Activated CD8-positive, alpha-beta memory T cell treated with anti-CD3 and anti-CD28 coated beads, Interleukin-2, amount 10 ng/mL, durations not matched to agents 7 days and 5 days (primary cell): ENCODE measurements around the gene LRRC74A. TPM values are rescaled to one million over a fixed set of nuclear protein-coding genes. Genes with fewer than 3 reads are reported as not detected.

Experiments used
- ATAC-seq: fragments of 150-1000 bp; cut with Tn5 transposase; one replicate; pipeline ENCODE4 v1.10.0; 2021; ENCODE audit warnings: moderate library complexity
- CTCF ChIA-PET: fragments of 350-600 bp; sonication (Branson Sonifier 250); formaldehyde crosslinking; loops from one replicate; lab custom pipeline; 2021; ENCODE audit warnings: antibody characterized with exemption; lab: Charles Lee
- DNase-seq: peaks from one replicate; pipeline ENCODE4 v3.0.0-alpha.2; 2020
- H3K27ac Mint-ChIP-seq: one replicate; pipeline ENCODE4 v1.8.0; 2021; ENCODE audit warnings: mild to moderate bottlenecking, mixed read lengths
- H3K27me3 Mint-ChIP-seq: one replicate; pipeline ENCODE4 v1.8.0; 2021; ENCODE audit warnings: mixed read lengths
- H3K36me3 Mint-ChIP-seq: one replicate; pipeline ENCODE4 v1.8.0; 2021; ENCODE audit warnings: mild to moderate bottlenecking, mixed read lengths
- H3K4me1 Mint-ChIP-seq: one replicate; pipeline ENCODE4 v1.8.0; 2021; ENCODE audit warnings: mixed read lengths
- H3K4me3 Mint-ChIP-seq: one replicate; pipeline ENCODE4 v1.8.0; 2021; ENCODE audit warnings: mild to moderate bottlenecking, moderate library complexity, mixed read lengths
- H3K9me3 Mint-ChIP-seq: one replicate; pipeline ENCODE4 v1.8.0; 2022; ENCODE audit warnings: low read depth, mixed read lengths
- total RNA-seq, 2 experiments: library from RNA; stranded (reverse); gene quantifications; one replicate each; pipeline ENCODE4 v1.2.3, GENCODE V29; 2021

The LRRC74A gene
- total RNA-seq, 2 experiments from 2014 or later: not detected

- Mint-ChIP-seq H3K4me1 (peaks cover 7% of the 10 kb centered on the region), H3K36me3 (no peaks in the 10 kb centered on the region), H3K4me3 (no peak overlapping the region), H3K27ac (no peak overlapping the region), H3K9me3 (no peaks in the 10 kb centered on the region), H3K27me3 (peaks cover 25% of the 10 kb centered on the region)
- DNase-seq: no peak
- peak; percentile 52 for ATAC-seq
- CTCF ChIA-PET: interaction anchor here (0.5 to 3.0 kb wide), 5 partner anchors 9 to 328 kb away, joined by 3 to 13 read pairs (median 3); no protein-coding TSS in a partner anchor
Measured at GRCh38 chr14:76867516-76868453, 41.6 kb downstream of the LRRC74A start.

GRCh38 chr14:76868454-76869170 is 42.4 kb downstream of the LRRC74A start:
- CTCF ChIA-PET: interaction anchor here (0.5 to 3.0 kb wide), 5 partner anchors 8 to 327 kb away, joined by 3 to 13 read pairs (median 3); no protein-coding TSS in a partner anchor
- peaks cover 7% of the 10 kb centered on the region for H3K4me1 Mint-ChIP-seq
- no peaks in the 10 kb centered on the region for H3K36me3 Mint-ChIP-seq
- H3K4me3 Mint-ChIP-seq: no peak overlapping the region
- no peaks in the 10 kb centered on the region for H3K9me3 Mint-ChIP-seq
- peaks cover 22% of the 10 kb centered on the region for H3K27me3 Mint-ChIP-seq
- no peak overlapping the region for H3K27ac Mint-ChIP-seq
- ATAC-seq (no peak), DNase-seq (no peak)

- Mint-ChIP-seq H3K27ac (no peak overlapping the region), H3K36me3 (no peaks in the 10 kb centered on the region), H3K4me3 (no peak overlapping the region), H3K4me1 (peaks cover 7% of the 10 kb centered on the region), H3K27me3 (peaks cover 21% of the 10 kb centered on the region), H3K9me3 (no peaks in the 10 kb centered on the region)
- DNase-seq: no peak
- ATAC-seq: no peak
- CTCF ChIA-PET: interaction anchor here (1.0 to 9.0 kb wide), 3 partner anchors 10 to 225 kb away, joined by 3 to 348 read pairs (median 71); no protein-coding TSS in a partner anchor
Measured at GRCh38 chr14:76870166-76870565, 44.0 kb downstream of the LRRC74A start.

- H3K36me3 Mint-ChIP-seq: no peaks in the 10 kb centered on the region
- no peak overlapping the region for H3K27ac Mint-ChIP-seq
- CTCF ChIA-PET: interaction anchor here (0.7 to 9.3 kb wide), 40 partner anchors 9 to 443 kb away, joined by 3 to 348 read pairs (median 4); partner anchors contain the start of genes ANGEL1 and IRF2BPL
- H3K4me1 Mint-ChIP-seq: peaks cover 1% of the 10 kb centered on the region
- ATAC-seq (peak; percentile 63), DNase-seq (peak; percentile 74)
- no peaks in the 10 kb centered on the region for H3K9me3 Mint-ChIP-seq
- H3K4me3 Mint-ChIP-seq: no peak overlapping the region
- H3K27me3 Mint-ChIP-seq: peaks cover 17% of the 10 kb centered on the region
Measured at GRCh38 chr14:76872796-76873432, 46.7 kb downstream of the LRRC74A start.

- no peaks in the 10 kb centered on the region for H3K9me3 Mint-ChIP-seq
- CTCF ChIA-PET: interaction anchor here (0.9 to 9.3 kb wide), 13 partner anchors 9 to 249 kb away, joined by 3 to 348 read pairs (median 10); no protein-coding TSS in a partner anchor
- no peaks in the 10 kb centered on the region for H3K4me1 Mint-ChIP-seq
- no peak overlapping the region for H3K4me3 Mint-ChIP-seq
- no peaks in the 10 kb centered on the region for H3K36me3 Mint-ChIP-seq
- no peak overlapping the region for H3K27ac Mint-ChIP-seq
- H3K27me3 Mint-ChIP-seq: peaks cover 16% of the 10 kb centered on the region
- ATAC-seq (no peak), DNase-seq (no peak)
Measured at GRCh38 chr14:76874734-76875133, 48.5 kb downstream of the LRRC74A start.

GRCh38 chr14:76876076-76876475 is 49.9 kb downstream of the LRRC74A start:
- no peak overlapping the region for H3K27ac Mint-ChIP-seq
- DNase-seq (peak; percentile 55), ATAC-seq (peak; percentile 82)
- CTCF ChIA-PET: interaction anchor here (0.8 to 9.3 kb wide), 51 partner anchors 8 to 376 kb away, joined by 3 to 348 read pairs (median 5); partner anchors contain the start of gene ZDHHC22
- H3K27me3 Mint-ChIP-seq: peaks cover 7% of the 10 kb centered on the region
- no peaks in the 10 kb centered on the region for H3K4me1 Mint-ChIP-seq
- H3K4me3 Mint-ChIP-seq: no peak overlapping the region
- H3K36me3 Mint-ChIP-seq: no peaks in the 10 kb centered on the region
- H3K9me3 Mint-ChIP-seq: no peaks in the 10 kb centered on the region

- Mint-ChIP-seq H3K27me3 (peaks cover 3% of the 10 kb centered on the region), H3K9me3 (no peaks in the 10 kb centered on the region), H3K36me3 (no peaks in the 10 kb centered on the region), H3K4me3 (no peak overlapping the region), H3K4me1 (no peaks in the 10 kb centered on the region), H3K27ac (no peak overlapping the region)
- DNase-seq: no peak
- no peak for ATAC-seq
- CTCF ChIA-PET: interaction anchor here (0.7 to 9.3 kb wide), 5 partner anchors 12 to 194 kb away, joined by 3 to 348 read pairs (median 4); no protein-coding TSS in a partner anchor
Measured at GRCh38 chr14:76877871-76878270, 51.7 kb downstream of the LRRC74A start.

GRCh38 chr14:76880449-76880848 is 54.2 kb downstream of the LRRC74A start:
- Mint-ChIP-seq H3K27me3 (no peaks in the 10 kb centered on the region), H3K4me3 (no peak overlapping the region), H3K4me1 (peaks cover 5% of the 10 kb centered on the region), H3K9me3 (no peaks in the 10 kb centered on the region), H3K36me3 (no peaks in the 10 kb centered on the region), H3K27ac (no peak overlapping the region)
- ATAC-seq: no peak
- CTCF ChIA-PET: interaction anchor here (0.7 to 9.3 kb wide), 5 partner anchors 10 to 203 kb away, joined by 3 to 117 read pairs (median 4); no protein-coding TSS in a partner anchor
- DNase-seq: no peak

GRCh38 chr14:76881348-76881747 is 55.1 kb downstream of the LRRC74A start:
- Mint-ChIP-seq H3K36me3 (no peaks in the 10 kb centered on the region), H3K4me3 (no peak overlapping the region), H3K9me3 (no peaks in the 10 kb centered on the region), H3K27me3 (peaks cover 2% of the 10 kb centered on the region), H3K27ac (no peak overlapping the region), H3K4me1 (peaks cover 5% of the 10 kb centered on the region)
- CTCF ChIA-PET: interaction anchor here (1.0 to 1.6 kb wide), 4 partner anchors 32 to 202 kb away, joined by 3 to 5 read pairs (median 4); no protein-coding TSS in a partner anchor
- ATAC-seq: no peak
- no peak for DNase-seq

GRCh38 chr14:76882651-76883050 is 56.4 kb downstream of the LRRC74A start:
- no peaks in the 10 kb centered on the region for H3K36me3 Mint-ChIP-seq
- ATAC-seq (no peak), DNase-seq (no peak)
- no peaks in the 10 kb centered on the region for H3K9me3 Mint-ChIP-seq
- CTCF ChIA-PET: interaction anchor here (1.3 to 1.6 kb wide), 3 partner anchors 10 to 171 kb away, joined by 3 to 5 read pairs (median 4); no protein-coding TSS in a partner anchor
- peaks cover 9% of the 10 kb centered on the region for H3K27me3 Mint-ChIP-seq
- peaks cover 5% of the 10 kb centered on the region for H3K4me1 Mint-ChIP-seq
- no peak overlapping the region for H3K27ac Mint-ChIP-seq
- H3K4me3 Mint-ChIP-seq: no peak overlapping the region

- Mint-ChIP-seq H3K4me3 (no peak overlapping the region), H3K4me1 (peaks cover 5% of the 10 kb centered on the region), H3K36me3 (no peaks in the 10 kb centered on the region), H3K27me3 (peaks cover 10% of the 10 kb centered on the region), H3K9me3 (no peaks in the 10 kb centered on the region), H3K27ac (no peak overlapping the region)
- CTCF ChIA-PET: interaction anchor here (0.6 to 1.6 kb wide), 3 partner anchors 8 to 16 kb away, joined by 3 to 7 read pairs (median 3); no protein-coding TSS in a partner anchor
- no peak for DNase-seq
- no peak for ATAC-seq
Measured at GRCh38 chr14:76883447-76883846, 57.2 kb downstream of the LRRC74A start.

- no peak for ATAC-seq
- Mint-ChIP-seq H3K27ac (no peak overlapping the region), H3K9me3 (no peaks in the 10 kb centered on the region), H3K4me1 (peaks cover 5% of the 10 kb centered on the region), H3K36me3 (no peaks in the 10 kb centered on the region), H3K4me3 (no peak overlapping the region), H3K27me3 (peaks cover 10% of the 10 kb centered on the region)
- CTCF ChIA-PET: interaction anchor here (1.0 to 1.6 kb wide), 2 partner anchors 8 to 15 kb away, joined by 3 to 7 read pairs; no protein-coding TSS in a partner anchor
- DNase-seq: no peak
Measured at GRCh38 chr14:76884394-76884793, 58.2 kb downstream of the LRRC74A start.
